IPS-11a (cell line): ENCODE measurements around the gene USP46.

Source experiments
- H3K4me3 ChIP-seq: one replicate; pipeline ENCODE4 v1.5.1; 2013; ENCODE audit warnings: low read depth, low read length, control low read depth

The USP46 gene

DNA sequence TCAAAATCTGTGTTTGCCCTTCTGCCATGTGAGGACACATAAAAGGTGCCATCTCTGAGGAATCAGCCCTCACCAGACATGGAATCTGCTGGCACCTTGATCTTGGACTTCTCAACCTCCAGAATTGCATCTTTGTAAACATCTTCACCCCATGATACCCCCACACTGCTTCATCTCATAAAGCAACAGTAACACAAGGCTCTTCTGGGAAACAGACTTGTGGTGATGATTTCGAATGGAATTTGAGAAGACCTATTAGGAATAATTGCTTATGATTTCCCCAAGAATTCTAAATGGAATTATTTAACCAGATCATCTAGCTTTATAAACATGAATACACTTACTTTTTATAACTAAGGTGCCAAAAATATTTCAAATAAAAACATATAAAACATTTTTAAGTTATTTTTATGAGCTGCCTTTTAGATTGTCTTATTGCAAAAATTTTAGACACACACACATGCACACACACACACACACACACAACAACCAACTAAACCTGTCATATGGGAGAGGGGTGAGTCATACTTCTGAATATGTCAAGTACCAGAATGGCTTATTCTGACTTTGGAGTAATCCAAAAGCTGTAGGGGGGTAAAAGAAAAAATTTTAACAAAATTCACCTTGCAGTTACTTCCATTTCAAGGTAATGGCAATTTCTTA is 82.0 kb downstream of the USP46 start:
- no peak overlapping the region for H3K4me3 ChIP-seq

DNA sequence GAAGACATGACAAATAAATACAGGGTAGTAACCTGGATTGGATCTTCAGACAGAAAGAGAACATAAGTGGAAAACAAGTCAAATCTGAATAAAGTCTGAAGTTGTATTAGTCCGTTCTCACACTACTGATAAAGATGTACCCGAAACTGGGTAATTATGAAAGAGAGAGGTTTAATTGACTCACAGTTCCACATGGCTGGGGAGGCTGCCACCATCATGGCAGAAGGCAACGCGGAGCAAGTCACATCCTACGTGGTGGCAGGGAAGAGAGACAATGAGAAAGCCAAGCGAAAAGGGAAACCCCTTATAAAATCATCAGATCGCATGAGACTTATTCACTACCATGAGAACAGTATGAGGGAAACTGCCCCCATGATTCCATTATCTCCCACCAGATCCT is 82.8 kb downstream of the USP46 start:
- H3K4me3 ChIP-seq = no peak overlapping the region

DNA sequence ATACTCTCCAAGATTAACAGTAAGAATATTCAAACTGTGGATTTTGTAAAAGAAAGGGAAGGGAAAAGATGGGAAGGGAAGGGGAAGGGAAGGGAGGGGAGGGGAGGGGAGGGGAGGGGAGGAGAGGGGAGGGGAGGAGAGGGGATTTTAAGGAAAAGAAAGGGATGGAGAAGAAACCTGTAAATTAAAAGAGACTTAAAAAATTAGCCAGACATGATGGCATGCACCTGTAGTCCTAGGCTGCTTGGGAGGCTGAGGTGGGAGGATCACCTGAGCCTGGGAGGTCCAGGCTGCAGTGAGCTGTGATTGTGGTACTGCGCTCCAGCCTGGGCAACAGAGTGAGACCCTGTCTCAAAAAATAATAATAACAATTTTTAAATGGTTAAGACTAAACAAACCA is 83.7 kb downstream of the USP46 start:
- no peak overlapping the region for H3K4me3 ChIP-seq

DNA sequence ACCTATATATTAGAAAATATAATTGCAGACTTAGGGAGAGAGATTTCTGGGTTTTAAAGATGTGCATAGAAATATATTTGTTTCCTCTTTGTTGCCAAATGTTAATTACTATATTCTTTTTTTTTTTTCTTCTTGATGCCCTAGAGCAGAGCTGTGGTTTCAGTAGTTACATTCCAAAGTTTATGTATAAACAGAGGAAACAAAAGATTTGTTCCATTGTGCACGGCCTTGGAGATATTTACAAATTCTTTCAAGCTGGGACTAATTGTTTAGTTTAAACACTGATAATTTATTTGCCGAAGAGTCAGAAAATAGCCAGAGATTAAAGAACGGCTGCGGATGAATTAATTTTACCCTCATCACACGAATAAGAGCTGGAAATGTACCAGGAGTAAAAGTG is 85.1 kb downstream of the USP46 start:
- H3K4me3 ChIP-seq = no peak overlapping the region

DNA sequence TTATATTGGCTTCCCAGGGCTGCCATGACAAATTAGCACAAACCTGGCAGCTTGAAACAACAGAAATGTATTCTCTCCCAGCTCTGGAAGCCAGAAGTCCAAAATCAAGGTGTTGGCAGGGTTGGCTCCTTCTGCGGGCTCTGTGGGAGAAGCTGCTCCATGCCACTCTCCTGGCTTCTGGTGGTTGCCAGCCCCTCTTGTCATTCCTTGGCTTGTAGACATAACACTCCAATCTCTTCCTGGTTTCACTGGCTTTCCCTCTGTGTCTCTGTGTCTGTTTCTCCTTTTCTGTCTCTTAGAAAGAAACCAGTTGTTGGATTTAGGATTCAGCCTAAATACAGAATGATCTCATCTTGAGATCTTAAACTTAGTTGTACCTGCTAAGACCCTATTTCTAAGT is 85.5 kb downstream of the USP46 start:
- H3K4me3 ChIP-seq = no peak overlapping the region

DNA sequence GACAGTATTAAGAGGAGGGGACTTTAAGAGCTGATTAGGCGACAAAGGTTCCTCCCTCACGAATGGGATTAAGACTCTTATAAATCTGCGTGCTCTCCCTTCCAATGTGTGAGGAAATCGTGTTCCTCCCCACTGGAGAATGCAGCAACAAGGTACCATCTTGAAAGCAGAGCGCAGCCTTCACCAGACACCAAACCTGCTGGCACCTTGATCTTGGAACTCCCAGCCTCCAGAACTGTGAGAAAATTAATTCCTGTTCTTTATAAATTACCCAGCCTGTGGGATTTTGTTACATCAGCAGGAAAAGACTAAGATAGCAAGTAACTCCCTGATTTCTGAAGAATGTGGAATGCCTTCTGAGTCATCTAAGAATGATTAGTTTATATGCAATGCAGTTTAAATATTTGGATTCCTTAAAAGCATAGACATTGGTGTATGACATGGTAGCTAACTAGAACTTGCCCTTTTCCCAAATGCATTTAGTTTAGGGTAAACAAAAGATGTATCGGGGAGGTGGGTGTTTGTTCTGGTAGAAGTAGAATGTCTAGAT is 86.1 kb downstream of the USP46 start:
- no peak overlapping the region for H3K4me3 ChIP-seq

DNA sequence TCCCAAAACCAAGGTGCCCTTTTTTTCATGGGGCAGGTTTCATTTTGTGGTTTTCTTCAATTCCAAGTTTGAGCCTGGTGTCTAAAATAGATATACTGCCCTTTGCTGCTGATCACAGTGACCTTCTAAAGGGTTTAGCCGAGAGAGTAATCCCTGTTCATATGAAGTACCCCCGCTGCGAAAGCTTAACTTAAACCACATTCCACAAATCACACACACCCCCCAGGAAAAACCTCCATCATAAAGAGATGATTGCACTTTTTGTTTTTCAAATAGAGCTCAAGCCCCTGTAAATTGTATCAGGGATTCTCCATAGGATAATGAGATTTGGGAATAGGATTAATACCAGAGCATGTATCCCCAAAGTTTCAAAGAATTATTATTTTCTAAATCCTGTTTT is 90.8 kb downstream of the USP46 start:
- no peak overlapping the region for H3K4me3 ChIP-seq

DNA sequence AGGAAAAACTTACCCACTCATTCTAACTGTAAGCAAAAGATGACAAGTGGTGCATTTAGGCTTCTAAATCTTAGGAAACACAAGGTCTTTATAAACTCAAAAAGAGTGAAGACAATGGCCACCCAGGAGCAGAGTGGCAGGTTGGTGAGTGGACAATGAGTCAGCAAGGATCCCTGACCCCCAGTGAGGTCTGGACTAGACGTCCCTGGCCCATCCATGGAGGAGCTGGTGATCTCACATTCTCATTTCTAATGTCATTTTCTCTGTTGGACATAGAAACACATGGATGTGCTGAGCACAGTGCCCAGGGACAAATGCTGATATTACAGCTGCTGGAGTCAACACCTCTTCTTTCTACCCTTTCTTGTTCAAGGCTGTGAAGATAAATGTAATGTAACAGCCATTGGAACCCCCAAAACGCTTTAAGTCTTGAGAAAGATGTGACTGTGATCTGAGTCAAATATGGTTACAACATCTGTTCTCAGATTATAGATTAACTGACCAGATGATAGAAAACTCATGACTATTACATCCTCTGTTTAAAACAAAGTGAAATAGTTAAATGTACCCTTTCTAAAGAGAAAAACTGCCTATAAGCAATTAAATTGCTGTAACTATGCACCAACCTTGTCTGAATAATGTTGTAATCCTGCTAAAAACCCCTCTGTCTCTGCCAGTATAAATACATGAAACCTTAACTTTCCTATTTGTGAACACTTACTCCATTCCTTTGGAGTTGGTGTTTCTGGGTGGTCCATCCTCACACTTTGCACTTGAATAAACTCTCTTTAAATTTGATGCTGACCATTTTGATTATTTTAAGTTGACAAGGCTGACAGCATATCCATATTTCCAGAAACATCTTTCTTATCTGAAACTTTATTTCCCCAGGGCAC is 92.7 kb downstream of the USP46 start:
- H3K4me3 ChIP-seq = no peak overlapping the region

DNA sequence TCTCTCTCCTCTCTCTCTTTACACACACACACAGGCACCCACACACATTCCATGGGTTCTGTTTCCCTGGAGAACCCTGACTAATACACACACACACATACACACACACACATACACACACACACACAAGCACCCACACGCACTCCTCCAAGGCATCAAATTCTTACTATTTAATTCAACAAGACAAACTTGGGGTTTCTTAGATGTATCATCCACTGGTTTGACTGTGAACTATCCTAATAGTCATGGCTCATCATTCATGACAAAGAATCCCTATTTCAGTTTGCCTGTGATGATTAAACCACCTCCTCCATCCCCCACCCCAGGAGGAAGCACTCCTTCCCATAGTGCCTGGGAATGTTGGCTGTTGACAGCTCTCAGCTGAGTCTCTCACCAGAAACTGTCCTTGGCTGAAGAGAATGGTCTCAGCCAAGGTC is 98.2 kb downstream of the USP46 start:
- no peak overlapping the region for H3K4me3 ChIP-seq

DNA sequence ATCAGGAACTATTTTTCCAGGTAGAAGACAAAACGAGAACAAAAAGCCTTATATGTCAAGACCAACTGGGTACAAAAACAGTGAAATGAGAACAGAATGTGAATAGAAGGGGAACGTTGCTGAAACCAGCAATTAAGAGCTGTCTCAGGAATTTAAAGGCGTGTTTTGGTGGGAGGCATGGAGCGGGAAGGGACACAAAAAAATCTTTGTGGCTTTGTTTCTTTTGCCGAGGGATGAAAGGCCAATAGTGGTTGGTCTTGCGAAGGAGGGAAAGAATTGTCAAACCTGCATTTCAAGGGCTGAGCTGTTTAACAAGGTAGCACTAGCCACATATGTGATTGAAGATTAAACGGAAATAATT is 103.8 kb downstream of the USP46 start:
- no peak overlapping the region for H3K4me3 ChIP-seq

DNA sequence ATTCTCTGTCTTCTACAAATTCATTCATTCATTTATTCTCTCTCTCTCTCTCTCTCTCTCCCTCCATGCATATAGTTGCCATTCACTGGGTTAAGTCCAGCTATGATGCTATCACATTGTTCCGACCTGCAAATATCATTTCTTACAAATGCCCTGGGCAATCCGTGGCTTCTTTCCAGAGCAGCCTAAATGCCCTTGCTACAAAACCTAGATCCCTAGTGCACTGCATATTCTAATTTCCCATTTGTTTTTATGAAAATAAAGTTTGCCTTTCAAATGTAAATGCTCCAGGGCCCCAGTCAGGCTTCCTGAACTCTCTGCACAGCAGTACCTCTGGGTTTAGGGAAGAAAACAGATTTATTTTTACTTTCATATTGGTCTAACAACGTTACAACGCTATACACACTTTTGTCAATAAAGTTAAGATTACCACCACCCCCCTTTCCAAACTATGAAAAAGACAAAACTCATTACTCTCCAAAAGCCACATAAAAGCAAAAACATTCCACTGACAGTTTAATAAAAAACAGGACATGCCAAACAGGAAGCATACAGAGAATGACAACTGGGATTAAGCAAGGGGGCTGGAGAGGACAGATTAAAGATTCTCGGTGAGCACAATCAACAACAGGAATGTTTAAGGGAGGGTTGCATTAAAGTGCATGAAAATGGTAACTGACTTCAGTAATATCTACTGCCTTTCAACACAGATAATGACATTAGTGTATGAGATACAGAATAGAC is 104.3 kb downstream of the USP46 start:
- H3K4me3 ChIP-seq = no peak overlapping the region

DNA sequence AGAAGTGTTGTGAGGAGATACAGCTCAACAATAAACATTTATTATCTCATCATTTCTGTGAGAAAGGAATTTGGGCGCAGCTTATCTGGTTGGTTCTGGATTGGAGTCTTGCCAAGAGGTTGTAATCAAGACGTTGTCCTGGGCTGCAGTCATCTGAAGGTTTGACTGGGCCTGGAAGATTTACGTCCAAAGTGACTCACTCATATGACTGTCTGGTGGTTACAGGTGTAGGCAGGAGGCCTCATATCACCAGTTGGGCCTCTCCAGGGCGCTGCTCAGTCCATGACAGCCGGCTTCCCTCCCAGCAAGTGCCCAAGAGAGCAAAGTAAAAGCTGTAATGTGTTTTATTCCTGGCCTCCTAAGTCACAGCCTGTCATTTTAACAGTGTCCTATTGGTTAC is 106.3 kb downstream of the USP46 start:
- no peak overlapping the region for H3K4me3 ChIP-seq

DNA sequence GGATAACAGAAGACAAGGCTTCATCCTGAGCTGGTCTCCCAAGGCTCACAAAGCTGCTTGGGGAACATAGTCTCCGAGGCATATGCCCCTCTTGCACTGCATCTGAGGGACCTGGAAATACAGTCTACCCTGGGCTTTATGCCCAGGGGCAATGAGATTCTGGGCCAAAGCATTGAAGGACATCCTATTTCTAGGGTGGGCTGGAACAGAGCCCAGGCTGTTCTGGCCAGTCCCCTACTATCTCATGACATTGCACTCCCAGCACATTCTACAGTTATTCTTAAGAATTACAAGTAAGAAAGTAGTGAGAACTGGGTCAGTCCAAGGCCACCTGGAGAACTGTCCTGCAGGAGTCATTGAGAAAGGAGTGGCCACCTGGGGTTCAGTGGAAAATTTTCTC is 107.6 kb downstream of the USP46 start:
- H3K4me3 ChIP-seq = no peak overlapping the region

DNA sequence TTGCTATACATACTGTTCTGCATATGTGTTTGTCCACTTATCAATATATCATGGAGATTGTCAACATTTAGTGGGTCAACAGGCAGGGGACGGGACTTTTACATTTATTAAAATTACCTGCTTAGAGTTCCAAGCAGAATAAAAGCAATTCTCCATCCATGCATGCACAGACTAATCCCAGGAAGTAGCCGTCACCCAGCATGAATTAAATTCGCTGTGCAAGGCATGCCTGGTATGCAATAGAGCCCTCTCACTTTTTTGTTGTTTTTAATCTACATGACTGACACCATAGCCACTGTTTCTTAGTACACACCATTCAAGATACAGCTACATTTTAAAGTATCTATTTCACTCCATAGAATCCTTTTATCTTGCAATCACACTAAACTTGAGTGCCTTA is 108.9 kb downstream of the USP46 start:
- no peak overlapping the region for H3K4me3 ChIP-seq

DNA sequence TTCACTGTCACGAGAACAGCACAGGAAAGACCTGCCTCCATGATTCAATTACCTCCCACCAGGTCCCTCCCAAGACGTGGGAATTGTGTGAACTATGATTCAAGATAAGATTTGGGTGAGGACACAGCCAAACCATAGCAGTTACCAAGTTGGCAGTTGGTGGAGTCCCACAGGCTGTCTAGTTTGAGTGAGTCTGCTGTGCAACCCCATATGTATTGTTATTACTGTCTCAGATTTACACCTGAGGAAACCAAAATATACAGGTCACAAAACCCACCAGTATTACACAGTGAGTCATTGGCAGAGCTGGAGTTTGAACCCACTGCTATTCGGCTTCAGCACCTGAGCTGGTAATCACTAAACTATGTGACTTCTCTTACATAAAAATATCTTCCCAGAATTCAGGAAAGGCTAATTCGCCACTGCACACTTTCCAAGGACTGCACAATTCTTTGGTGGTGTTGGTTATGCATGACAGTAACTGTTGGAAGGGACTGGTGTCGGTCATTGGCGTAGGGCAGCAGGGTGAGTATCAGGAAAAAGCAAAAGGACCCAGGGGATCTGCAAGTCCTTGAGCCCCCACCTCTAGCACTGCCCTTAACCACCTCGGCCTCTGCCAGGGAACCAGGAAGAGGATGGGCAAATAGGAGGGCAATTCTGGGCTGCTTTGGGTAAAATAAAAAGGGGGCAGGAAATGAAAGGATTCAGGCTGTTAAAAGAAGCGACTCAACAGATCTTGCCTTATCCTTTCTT is 110.1 kb downstream of the USP46 start:
- no peak overlapping the region for H3K4me3 ChIP-seq

DNA sequence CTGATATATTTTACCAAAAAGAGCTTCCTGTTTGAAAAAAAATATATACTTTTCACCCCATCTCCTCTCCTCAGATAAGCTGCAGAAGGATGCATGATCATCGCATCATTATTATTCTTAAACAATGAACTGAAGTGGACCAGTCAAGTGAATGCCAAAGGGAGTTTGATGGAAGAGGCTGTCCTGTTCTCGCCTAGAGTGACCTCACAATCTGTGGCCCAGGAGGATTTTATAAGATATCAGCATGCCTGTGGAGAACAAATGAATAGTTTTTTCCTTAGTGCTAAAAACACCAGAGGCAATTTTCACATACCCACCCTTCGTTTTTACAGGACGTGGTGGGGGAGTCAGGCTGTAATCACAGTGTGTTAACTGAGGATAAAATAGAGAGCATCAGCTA is 112.7 kb downstream of the USP46 start:
- no peak overlapping the region for H3K4me3 ChIP-seq

DNA sequence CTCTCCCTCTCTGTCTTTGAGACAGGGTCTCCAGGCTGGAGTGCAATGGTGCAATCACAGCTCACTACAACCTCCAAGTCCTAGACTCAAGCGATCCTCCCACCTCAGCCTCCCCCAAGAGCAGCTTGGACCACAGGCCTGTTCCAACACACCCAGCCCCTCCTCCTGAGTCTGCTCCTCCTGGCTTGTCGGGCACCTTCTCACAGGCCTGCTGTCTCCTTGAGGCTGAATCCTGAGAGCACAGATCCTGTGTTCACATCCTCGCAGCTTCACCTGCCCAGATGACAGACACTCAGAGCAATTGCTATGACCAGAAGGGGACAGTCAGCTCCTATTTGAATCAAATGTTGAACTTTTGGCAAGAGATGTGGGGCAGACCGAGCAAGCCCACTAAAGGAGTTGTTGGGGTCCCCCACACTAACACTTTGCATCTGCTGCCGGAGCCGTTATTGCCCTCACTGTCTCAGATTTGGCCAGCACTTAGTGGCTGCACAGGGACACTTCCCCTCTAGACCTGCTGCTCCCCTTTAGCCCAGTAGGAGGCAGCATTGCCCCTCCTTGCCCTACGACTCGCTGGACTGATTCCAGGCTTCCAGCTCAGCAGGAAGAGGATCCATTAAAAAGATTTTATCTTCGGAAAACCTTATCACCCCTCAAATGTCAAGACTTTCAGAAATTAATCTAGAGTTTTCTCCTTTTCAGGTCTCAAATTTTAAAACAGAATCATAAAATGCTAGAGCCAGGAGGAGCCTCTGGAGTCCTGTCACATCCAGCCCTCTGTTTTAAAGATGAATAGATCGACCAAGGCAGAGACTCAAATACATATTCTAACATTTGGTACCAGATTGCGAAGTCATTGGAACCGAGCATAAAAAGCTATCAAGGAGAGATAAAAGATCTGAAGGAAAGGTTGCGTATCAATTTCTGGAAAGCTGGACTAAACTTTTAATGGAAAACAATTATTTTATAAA is 113.7 kb downstream of the USP46 start:
- no peak overlapping the region for H3K4me3 ChIP-seq
